Choroid plexus epithelial cell (primary cell): ENCODE measurements around the gene TEAD1.

ENCODE experiments used
- DNase-seq: peaks from one replicate; pipeline ENCODE4 v3.0.0-alpha.2; 2010; ENCODE audit warnings: low read depth
- H3K4me3 ChIP-seq: 2 replicates; pipeline ENCODE4 v1.5.1; 2011; ENCODE audit warnings: low read depth, mild to moderate bottlenecking, control low read depth, low read length, moderate library complexity
- CTCF ChIP-seq: conservative IDR thresholded peaks from 2 replicates; pipeline ENCODE4 v1.5.1; 2011; ENCODE audit warnings: low read depth, mild to moderate bottlenecking, control low read depth, inconsistent platforms, low read length, moderate library complexity

Gene TEAD1

GRCh38 chr11:12834166-12834565, 159.9 kb downstream of the TEAD1 start:
- no peak for TF ChIP-seq CTCF
- H3K4me3 ChIP-seq: no peak overlapping the region
- DNase-seq: no peak

- no peak for TF ChIP-seq CTCF
- H3K4me3 ChIP-seq: no peak overlapping the region
- DNase-seq: no peak
Observed at GRCh38 chr11:12834630-12835029, 160.4 kb downstream of the TEAD1 start.

GRCh38 chr11:12835286-12835685, 161.1 kb downstream of the TEAD1 start:
- TF ChIP-seq CTCF: no peak
- DNase-seq: no peak

GRCh38 chr11:12838463-12839123, 164.4 kb downstream of the TEAD1 start:
- H3K4me3 ChIP-seq: no peak overlapping the region
- TF ChIP-seq CTCF: no peak
- DNase-seq: no peak

More at GRCh38 chr11:12835286-12835685, 161.1 kb downstream of the TEAD1 start:
- H3K4me3 ChIP-seq: no peak overlapping the region

- no peak overlapping the region for H3K4me3 ChIP-seq
- peak; percentile 51 for DNase-seq
- no peak for TF ChIP-seq CTCF
Observed at GRCh38 chr11:12840871-12841660, 166.8 kb downstream of the TEAD1 start.

GRCh38 chr11:12841946-12842630, 167.9 kb downstream of the TEAD1 start:
- no peak for TF ChIP-seq CTCF
- H3K4me3 ChIP-seq: peak overlapping the region; percentile 16
- peak; percentile 85 for DNase-seq
